Endothelial cell of umbilical vein (primary cell): ENCODE measurements around the gene GSDME. TPM values are rescaled to one million over a fixed set of nuclear protein-coding genes. Genes with fewer than 3 reads are reported as not detected.

Experiments
- BruUV-seq: library from RNA; stranded (reverse); fragments of 400-500 nt; replicated peaks from 2 replicates; lab custom pipeline; 2021; lab: Mats Ljungman, UMichigan
- CTCF ChIA-PET: fragments of 300-600, 350-600 bp; sonication (Branson Sonifier 250); formaldehyde crosslinking; loops from one replicate; lab custom pipeline; 2021; ENCODE audit warnings: antibody characterized with exemption, inconsistent platforms; lab: Charles Lee
- POLR2A ChIA-PET: fragments of 300-600, 350-600 bp; sonication (Branson Sonifier 250); formaldehyde crosslinking; loops from one replicate; lab custom pipeline; 2021; ENCODE audit warnings: antibody characterized with exemption, inconsistent platforms; lab: Charles Lee
- DNase-seq: peaks from one replicate; pipeline ENCODE4 v3.0.0-alpha.2; 2011; ENCODE audit warnings: low read depth, low spot score
- FAIRE-seq: peaks from 2 replicates; lab custom pipeline; 2011; peaks lifted over from hg19 to GRCh38; lab: Jason Lieb, UNC
- H2AFZ ChIP-seq: 2 replicates; pipeline ENCODE4 v1.6.0; 2012; ENCODE audit warnings: low read depth, low read length, control low read depth, inconsistent platforms
- H3K27ac ChIP-seq: 2 replicates; pipeline ENCODE4 v1.5.1; 2011; ENCODE audit warnings: low read depth, mild to moderate bottlenecking, control low read depth, low read length, moderate library complexity; ENCODE audit not compliant: insufficient read depth
- H3K27me3 ChIP-seq, 2 experiments: 2 replicates each; pipeline versions ENCODE4 v1.6.0 to v1.6.1; 2011; ENCODE audit warnings: low read length in 2 of 2, mixed read lengths in 1 of 2; ENCODE audit not compliant: control insufficient read depth in 2 of 2, insufficient read depth in 2 of 2
- H3K36me3 ChIP-seq, 2 experiments: 2 replicates in 1 of 2; 3 replicates in 1 of 2; pipeline ENCODE4 v1.5.1; 2011; ENCODE audit warnings: low read length in 2 of 2, mild to moderate bottlenecking in 1 of 2, moderate library complexity in 1 of 2; ENCODE audit not compliant: control insufficient read depth in 2 of 2, insufficient read depth in 2 of 2; ENCODE audit errors: extremely low read depth in 1 of 2
- H3K4me1 ChIP-seq: 3 replicates; pipeline ENCODE4 v1.5.1; 2011; ENCODE audit warnings: mild to moderate bottlenecking, low read length; ENCODE audit not compliant: control insufficient read depth, insufficient read depth; ENCODE audit errors: extremely low read depth
- H3K4me2 ChIP-seq: 2 replicates; pipeline ENCODE4 v1.6.1; 2011; ENCODE audit warnings: low read length, control low read depth, mixed read lengths; ENCODE audit not compliant: insufficient read depth
- H3K4me3 ChIP-seq, 3 experiments: fragments of 200-600 bp in 1 of 3; sonication (generic), shearing (Covaris generic) in 1 of 3; replicated peaks in 1 of 3; 2 replicates each; pipeline ENCODE4 v1.5.1; 2011 to 2016; ENCODE audit warnings: control low read depth in 3 of 3, low read length in 3 of 3, mild to moderate bottlenecking in 2 of 3, inconsistent platforms in 1 of 3, low read depth in 1 of 3, moderate library complexity in 1 of 3; ENCODE audit not compliant: insufficient read depth in 1 of 3
- H3K79me2 ChIP-seq: 2 replicates; pipeline ENCODE4 v1.6.0; 2012; ENCODE audit warnings: low read length, inconsistent platforms; ENCODE audit not compliant: control insufficient read depth, insufficient read depth
- H3K9ac ChIP-seq: replicated peaks from 2 replicates; pipeline ENCODE3; 2011; ENCODE audit warnings: low read length, control low read depth; ENCODE audit not compliant: insufficient read depth; ENCODE audit errors: extremely low read depth
- H3K9me1 ChIP-seq: replicated peaks from 3 replicates; pipeline ENCODE4 v1.6.0; 2011; ENCODE audit warnings: mild to moderate bottlenecking, low read length; ENCODE audit not compliant: control insufficient read depth, insufficient read depth; ENCODE audit errors: extremely low read depth
- H3K9me3 ChIP-seq: replicated peaks from 2 replicates; pipeline ENCODE4 v1.5.1; 2012; ENCODE audit warnings: low read length, inconsistent platforms; ENCODE audit not compliant: control insufficient read depth, insufficient read depth
- H4K20me1 ChIP-seq: replicated peaks from 2 replicates; pipeline ENCODE3; 2011; ENCODE audit warnings: mild to moderate bottlenecking, low read length; ENCODE audit not compliant: control insufficient read depth, insufficient read depth; ENCODE audit errors: extremely low read depth
- EZH2 ChIP-seq: IDR thresholded peaks from 2 replicates; pipeline ENCODE4 v1.6.1; 2012; ENCODE audit warnings: borderline replicate concordance, low read depth, mild to moderate bottlenecking, moderate library complexity, low read length, inconsistent platforms; ENCODE audit not compliant: severe bottlenecking
- FOS ChIP-seq: IDR thresholded peaks from 2 replicates; pipeline ENCODE4 v1.6.1; 2011; ENCODE audit warnings: mild to moderate bottlenecking, low read length, moderate library complexity, borderline replicate concordance; ENCODE audit not compliant: insufficient read depth
- GATA2 ChIP-seq: IDR thresholded peaks from 2 replicates; pipeline ENCODE4 v1.7.0; 2011; ENCODE audit warnings: low read depth, mild to moderate bottlenecking, moderate library complexity, mixed read lengths, low read length; ENCODE audit not compliant: insufficient read length, insufficient read depth
- JUN ChIP-seq: IDR thresholded peaks from 2 replicates; pipeline ENCODE4 v1.6.1; 2011; ENCODE audit warnings: borderline replicate concordance, low read depth; ENCODE audit not compliant: insufficient read length, insufficient read depth
- MYC ChIP-seq: IDR thresholded peaks from one replicate; pipeline ENCODE4 v1.6.1; 2011; ENCODE audit warnings: mild to moderate bottlenecking, low read depth, low read length
- POLR2A ChIP-seq: IDR thresholded peaks from 2 replicates; pipeline ENCODE4 v1.6.1; 2012; ENCODE audit warnings: low read depth, mild to moderate bottlenecking, control low read depth, low read length
- dilution Hi-C: fragments of 300-500 bp; cut with MboI; formaldehyde crosslinking; loops from one replicate; pipeline ENCODE4 v1.15.0; 2019; ENCODE audit warnings: low sequenced_read_pairs; ENCODE audit not compliant: extremely low pct_ligation_motif_present
- intact Hi-C: fragments of 100-400 bp; cut with micrococcal nuclease; formaldehyde crosslinking; loops from one replicate; pipeline ENCODE4 v1.10.0; 2022
- polyA plus RNA-seq, 4 experiments: library from polyadenylated mRNA; depleted of rRNA in 3 of 4; stranded (reverse) in 3 of 4; unstranded in 1 of 4; fragments of >200 nt; gene quantifications; 2 replicates each; pipeline versions ENCODE4 v1.2.1 to v1.2.3, GENCODE V29; 2011 to 2012; ENCODE audit warnings: missing spikeins in 1 of 4
- total RNA-seq: library from RNA; stranded (reverse); gene quantifications from 2 replicates; pipeline ENCODE4 v1.2.3, GENCODE V29; 2021
- TF ChIP-seq, protein P1 (sequence below): IDR thresholded peaks from 2 replicates; pipeline ENCODE4 v1.6.1; 2011; ENCODE audit not compliant: insufficient read depth, insufficient read length
- TF ChIP-seq, protein P2 (sequence below), 2 donors: IDR thresholded peaks; 1 replicate in 1 of 2; 2 replicates in 1 of 2; pipeline ENCODE4 v1.5.1; 2011; ENCODE audit warnings: low read length in 2 of 2, mild to moderate bottlenecking in 2 of 2, moderate library complexity in 2 of 2, control low read depth in 1 of 2, inconsistent platforms in 1 of 2, low read depth in 1 of 2; ENCODE audit not compliant: insufficient read depth in 1 of 2; ENCODE audit errors: extremely low read depth in 1 of 2

The GSDME gene
- total and polyA plus RNA-seq, 2 donors (not counting 3 experiments of a cell fraction or from before 2014, with no cell fraction given), result 21.1 to 23.4 TPM

DNA sequence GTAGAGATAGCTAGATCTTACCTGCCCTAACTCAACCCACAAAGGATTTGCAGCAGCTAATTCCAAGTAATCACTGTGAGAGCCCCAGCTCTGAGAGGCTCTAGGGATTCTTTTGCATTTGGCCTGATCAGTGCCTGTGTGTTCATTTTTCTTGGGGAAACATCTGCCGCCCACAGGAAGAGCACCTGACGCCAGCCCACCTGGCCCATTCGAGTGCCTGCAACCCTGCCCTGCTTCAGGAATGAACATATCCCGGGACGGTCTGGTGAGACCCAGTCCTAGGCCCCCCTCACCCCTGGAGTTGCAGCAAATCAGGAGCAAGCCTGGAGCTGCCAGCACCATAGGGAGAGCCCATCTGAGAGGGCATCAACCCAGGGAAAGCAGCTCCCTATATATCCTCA lies 38.8 kb downstream of the GSDME start:
- FAIRE-seq (no peak), DNase-seq (no peak)
- Histone ChIP-seq H3K9me3 (no peaks in the 10 kb centered on the region), H3K4me1 (no peaks in the 10 kb centered on the region), H3K4me2 (no peak overlapping the region), H2AFZ (no peak overlapping the region), H3K4me3 (no peak overlapping the region), H3K27ac (no peak overlapping the region), H3K9ac (no peak overlapping the region), H3K79me2 (no peaks in the 10 kb centered on the region), H3K27me3 (no peaks in the 10 kb centered on the region), H3K36me3 (no peaks in the 10 kb centered on the region), H3K9me1 (no peaks in the 10 kb centered on the region), H4K20me1 (no peaks in the 10 kb centered on the region)
- no TSS peak for BruUV-seq
- ChIA-PET CTCF (interaction anchor here (0.9 to 1.7 kb wide), 3 partner anchors 11 to 375 kb away, joined by 3 to 6 read pairs (median 5); no protein-coding TSS in a partner anchor), POLR2A (no interaction called here)
- intact Hi-C loops (no loop called here), dilution Hi-C loops (no loop called here)
- TF ChIP-seq, protein P1, sequence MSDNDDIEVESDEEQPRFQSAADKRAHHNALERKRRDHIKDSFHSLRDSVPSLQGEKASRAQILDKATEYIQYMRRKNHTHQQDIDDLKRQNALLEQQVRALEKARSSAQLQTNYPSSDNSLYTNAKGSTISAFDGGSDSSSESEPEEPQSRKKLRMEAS, result no peak
- TF ChIP-seq EZH2 (no peak), JUN (no peak), POLR2A (no peak), FOS (no peak), MYC (no peak), GATA2 (no peak)
- TF ChIP-seq, protein P2, sequence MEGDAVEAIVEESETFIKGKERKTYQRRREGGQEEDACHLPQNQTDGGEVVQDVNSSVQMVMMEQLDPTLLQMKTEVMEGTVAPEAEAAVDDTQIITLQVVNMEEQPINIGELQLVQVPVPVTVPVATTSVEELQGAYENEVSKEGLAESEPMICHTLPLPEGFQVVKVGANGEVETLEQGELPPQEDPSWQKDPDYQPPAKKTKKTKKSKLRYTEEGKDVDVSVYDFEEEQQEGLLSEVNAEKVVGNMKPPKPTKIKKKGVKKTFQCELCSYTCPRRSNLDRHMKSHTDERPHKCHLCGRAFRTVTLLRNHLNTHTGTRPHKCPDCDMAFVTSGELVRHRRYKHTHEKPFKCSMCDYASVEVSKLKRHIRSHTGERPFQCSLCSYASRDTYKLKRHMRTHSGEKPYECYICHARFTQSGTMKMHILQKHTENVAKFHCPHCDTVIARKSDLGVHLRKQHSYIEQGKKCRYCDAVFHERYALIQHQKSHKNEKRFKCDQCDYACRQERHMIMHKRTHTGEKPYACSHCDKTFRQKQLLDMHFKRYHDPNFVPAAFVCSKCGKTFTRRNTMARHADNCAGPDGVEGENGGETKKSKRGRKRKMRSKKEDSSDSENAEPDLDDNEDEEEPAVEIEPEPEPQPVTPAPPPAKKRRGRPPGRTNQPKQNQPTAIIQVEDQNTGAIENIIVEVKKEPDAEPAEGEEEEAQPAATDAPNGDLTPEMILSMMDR (IDR thresholded peaks at IDR 0.05; ENCODE audit: extremely low read depth in 1 of 2, insufficient read depth in 1 of 2, low read depth in 1 of 2, low read length in 2 of 2), result no peak
